HS-27A (cell line): Measurements from ENCODE around the gene YIPF2.
"Not testable (repeated sequence)": the region's sequence is repeated elsewhere in the genome, so short reads cannot be mapped to it uniquely, and the experiment has no call there.

Experiments used
- DNase-seq: peaks from one replicate; pipeline ENCODE4 v3.0.0-alpha.2; 2012; ENCODE audit warnings: low read depth, missing footprints

The YIPF2 gene

DNA sequence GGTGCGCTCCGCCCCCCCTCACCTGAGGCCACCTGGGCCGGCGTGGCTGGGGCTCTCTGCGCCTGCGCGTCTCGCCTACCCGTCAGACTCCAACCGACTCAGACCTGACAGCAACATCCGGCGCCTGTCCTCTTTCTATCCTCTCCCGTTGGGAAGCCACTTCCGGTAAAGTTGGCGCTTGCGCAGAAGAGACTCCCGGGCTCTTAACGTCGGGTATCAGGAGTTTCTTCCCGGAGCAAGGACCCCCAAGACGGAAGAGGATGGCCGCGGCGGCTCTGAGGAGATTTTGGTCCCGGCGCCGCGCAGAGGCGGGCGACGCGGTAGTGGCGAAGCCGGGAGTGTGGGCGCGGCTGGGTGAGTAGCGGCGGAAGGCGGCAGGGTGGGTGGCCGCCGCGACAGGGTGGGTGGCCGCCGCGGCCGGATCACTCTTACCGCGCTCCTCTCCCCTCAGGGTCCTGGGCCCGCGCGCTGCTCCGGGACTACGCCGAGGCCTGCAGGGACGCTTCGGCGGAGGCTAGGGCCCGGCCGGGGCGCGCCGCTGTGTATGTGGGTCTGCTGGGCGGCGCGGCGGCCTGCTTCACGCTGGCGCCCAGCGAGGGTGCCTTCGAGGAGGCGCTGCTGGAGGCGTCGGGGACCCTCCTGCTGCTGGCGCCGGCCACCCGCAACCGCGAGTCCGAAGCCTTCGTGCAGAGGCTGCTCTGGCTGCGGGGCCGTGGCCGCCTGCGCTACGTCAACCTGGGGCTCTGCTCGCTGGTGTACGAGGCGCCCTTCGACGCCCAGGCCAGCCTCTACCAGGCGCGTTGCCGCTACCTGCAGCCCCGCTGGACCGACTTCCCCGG is at the start of gene YIPF2, which contains the start of gene TIMM29:
Gene YIPF2, minus strand, starts transcription at position 77 of the 839 bp plus-strand sequence. CDS start 229 bp downstream, outside the sequence.
Gene TIMM29, plus strand, starts transcription at position 249 of the 839 bp plus-strand sequence. Its CDS starts 12 bp downstream, at position 261.
- peak; percentile 92 for DNase-seq

GRCh38 chr19:10977742-10978092 is 49.3 kb upstream of the YIPF2 start:
- no peak for DNase-seq

- no peak for DNase-seq
Observed at GRCh38 chr19:10976131-10976892, 47.9 kb upstream of the YIPF2 start.

DNA sequence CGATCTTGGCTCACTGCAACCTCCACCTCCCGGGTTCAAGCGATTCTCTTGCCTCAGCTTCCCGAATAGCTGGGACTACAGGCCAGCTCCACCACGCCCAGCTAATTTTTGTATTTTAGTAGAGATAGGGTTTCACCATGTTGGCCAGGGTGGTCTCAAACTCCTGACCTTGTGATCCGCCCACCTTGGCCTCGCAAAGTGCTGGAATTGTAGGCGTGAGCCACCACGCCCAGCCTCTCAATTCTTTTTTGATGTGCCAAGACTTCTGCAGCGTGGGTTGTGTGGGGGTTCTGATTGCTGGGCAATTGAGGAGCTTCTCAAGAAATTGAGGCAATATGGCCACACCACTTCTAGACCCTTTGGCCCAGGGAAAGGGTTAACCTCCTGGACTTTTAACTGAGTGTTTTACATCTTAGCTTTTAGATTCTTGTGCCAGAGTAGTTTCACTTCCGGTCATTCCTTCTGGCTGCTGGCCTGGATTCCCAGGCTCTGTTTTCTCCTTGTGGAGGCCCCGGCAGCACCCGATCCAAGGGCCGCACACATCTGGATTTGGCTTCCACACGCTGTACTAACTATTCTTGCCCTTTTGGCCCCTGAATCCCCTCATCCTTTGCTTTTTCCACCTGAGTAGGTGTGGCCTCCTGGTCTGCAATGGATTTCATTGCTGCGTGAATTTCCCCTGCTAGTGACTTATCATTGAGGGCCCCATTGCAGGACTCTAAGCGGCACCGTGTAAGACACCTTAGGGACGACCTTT is 47.1 kb upstream of the YIPF2 start:
- DNase-seq, result no peak

DNA sequence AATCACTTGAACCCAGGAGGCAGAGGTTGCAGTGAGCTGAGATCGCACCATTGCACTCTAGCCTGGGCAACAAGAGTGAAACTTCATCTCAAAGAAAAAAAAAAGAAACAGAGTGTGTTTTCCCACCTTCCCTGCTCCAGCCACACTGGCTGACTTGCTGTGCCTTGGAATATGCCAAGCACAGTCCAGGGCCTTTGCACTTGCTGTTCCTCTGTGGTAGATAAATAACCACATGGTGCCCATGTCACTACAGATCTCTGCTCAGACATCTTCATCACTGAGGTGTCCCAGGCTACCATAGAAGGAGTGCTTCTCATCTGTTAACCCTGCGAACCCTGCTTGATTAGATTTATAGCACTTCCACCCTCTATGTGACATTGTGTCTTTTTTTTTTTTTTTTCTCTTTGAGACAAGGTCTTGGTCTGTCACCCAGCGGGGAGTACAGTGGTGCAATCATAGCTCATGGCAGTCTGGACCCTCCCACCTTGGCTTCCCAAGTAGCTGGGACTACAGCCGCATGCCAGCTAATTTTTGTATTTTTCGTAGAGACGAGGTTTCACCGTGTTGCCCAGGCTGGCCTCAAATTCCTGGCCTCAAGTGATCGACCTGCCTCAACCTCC is 42.8 kb upstream of the YIPF2 start:
- DNase-seq, result no peak

- DNase-seq, result no peak
Observed at GRCh38 chr19:10968527-10969135, 40.2 kb upstream of the YIPF2 start.

- no peak for DNase-seq
Observed at GRCh38 chr19:10966809-10967208, 38.4 kb upstream of the YIPF2 start.

- no peak for DNase-seq
Observed at GRCh38 chr19:10965398-10965797, 37.0 kb upstream of the YIPF2 start.

DNA sequence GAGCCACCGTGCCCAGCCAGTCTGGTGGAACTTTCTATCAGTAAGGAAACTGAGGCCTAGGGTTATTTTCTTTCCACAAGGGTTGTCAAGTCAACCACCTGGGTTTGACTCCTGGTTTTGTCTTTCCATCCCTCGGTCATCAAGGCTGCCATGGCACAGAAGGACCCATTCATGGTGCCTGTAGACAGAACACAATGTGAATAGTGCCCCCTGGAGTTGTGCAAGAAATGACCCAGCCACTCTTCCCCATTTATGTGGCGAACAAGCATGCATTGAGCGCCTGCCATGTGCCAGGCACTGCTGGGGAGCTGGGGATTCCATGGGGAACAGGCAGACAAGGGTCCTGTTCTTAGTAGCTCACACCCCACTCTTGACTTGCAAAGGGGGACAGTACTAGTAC is 36.5 kb upstream of the YIPF2 start:
- DNase-seq, result no peak

DNA sequence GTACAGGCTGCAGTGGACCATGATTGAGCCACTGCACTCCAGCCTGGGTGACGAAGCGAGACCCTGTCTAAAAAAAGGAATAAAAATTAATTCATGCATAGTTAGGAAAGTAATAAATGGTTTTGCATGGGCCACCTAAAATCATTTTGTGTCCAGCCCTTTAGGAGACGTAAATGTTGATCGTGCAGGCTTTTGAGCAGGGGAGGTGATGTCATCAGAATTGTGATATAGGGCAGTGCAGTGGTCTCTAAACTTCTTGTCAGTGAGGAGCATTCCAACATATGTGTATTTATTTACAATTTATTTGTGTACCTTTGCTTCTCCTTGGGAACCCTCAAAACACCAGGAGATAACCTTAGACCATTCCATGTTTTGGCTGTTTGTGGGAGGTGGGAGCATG is 35.4 kb upstream of the YIPF2 start:
- DNase-seq, result no peak

DNA sequence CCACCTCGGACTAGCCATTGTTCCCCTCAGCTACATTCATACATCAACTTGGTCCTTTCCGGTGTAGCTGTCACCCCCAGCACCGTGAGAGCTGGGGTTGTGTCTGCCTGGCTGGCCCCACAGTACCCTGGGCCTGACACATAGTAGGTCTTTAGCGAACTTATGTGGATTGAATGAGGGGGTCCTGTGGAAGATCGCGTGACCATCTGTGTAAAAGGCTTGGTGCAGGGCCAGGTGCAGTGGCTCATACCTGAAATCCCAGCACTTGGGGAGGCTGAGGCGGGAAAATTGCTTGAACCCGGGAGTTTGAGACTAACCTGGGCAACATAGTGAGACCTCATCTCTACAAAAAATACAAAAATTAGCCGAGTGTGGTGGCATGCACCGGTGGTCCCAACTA is 34.4 kb upstream of the YIPF2 start:
- DNase-seq, result no peak

- no peak for DNase-seq
Observed at GRCh38 chr19:10961073-10961860, 32.8 kb upstream of the YIPF2 start.

- DNase-seq, result peak; percentile 88
Observed at GRCh38 chr19:10960314-10961072, 32.1 kb upstream of the YIPF2 start, which contains the start of gene SMARCA4. TSS of gene SMARCA4 (plus strand) at chr19:10961030. CDS start at chr19:10984152, 23,122 bp downstream.

DNA sequence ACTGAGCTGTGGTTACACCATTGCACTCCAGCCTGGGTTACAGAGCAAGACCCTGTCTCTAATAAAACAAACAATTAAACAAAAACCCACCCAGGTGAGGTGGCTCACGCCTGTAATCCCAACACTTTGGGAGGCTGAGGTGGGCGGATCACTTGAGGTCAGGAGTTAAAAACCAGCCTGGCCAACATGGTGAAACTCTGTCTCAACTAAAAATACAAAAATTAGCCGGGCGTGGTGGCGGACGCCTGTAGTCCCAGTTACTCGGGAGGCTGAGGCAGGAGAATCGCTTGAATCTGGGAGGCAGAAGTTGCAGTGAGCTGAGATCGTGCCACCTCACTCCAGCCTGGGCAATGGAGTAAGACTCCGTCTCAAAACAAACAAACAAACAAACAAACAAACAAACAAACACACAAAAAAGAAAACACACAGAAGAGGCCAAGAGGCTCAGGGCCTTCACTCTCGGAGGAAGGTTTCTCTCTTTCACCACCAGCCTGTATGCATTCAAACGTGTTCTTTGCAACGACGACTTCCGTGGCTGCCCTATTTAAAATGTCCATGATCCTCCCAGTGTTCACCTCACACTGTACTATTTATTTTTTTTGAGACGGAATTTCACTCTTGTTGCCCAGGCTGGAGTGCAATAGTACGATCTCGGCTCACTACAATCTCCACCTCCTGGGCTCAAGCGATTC is 31.0 kb upstream of the YIPF2 start:
- DNase-seq, result not testable (repeated sequence)

DNA sequence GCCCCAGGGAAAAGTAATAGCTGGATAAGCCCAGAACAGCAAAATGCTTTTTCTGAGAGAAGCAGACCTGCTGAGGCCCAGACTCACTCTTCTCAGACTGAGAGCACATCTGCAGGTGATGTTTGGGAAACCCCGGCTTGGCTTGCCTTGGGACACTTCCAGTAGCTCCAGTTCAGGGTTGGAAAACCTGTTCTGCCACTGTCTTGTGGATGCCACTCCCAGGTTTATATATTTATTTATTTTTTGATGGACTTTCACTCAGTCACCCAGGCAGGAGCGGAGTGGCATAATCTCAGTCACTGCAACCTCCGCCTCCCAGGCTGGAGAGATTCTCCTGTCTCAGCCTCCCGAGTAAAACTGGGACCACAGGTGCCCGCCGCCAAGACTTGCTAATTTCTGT is 24.4 kb upstream of the YIPF2 start:
- DNase-seq, result no peak

GRCh38 chr19:10946958-10947657 is 18.7 kb upstream of the YIPF2 start:
- no peak for DNase-seq

GRCh38 chr19:10945264-10945663 is 16.8 kb upstream of the YIPF2 start:
- no peak for DNase-seq

- DNase-seq, result not testable (repeated sequence)
Observed at GRCh38 chr19:10943412-10943811, 15.0 kb upstream of the YIPF2 start.

DNA sequence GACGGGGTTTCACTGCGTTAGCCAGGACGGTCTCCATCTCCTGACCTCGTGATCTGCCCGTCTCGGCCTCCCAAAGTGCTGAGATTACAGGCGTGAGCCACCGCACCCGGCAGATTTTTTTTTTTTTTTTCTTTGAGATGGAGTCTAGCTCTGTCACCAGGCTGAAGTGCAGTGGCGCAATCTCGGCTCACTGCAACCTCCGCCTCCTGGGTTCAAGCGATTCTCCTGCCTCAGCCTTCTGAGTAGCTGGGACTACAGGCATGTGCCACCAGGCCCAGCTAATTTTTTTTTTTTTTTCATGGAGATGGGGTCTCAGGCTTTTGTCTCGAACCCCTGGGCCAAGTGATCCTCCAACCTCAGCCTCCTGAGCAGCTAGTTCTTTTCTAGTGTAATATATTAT is 13.2 kb upstream of the YIPF2 start:
- not testable (repeated sequence) for DNase-seq
